ENCODE measurements around the gene TP73.

The TP73 gene

GRCh38 chr1:3716351-3716750 lies 64.0 kb downstream of the TP73 start:
- no peak for DNase-seq (ENCODE audit: low read depth, low spot score)
- TF ChIP-seq CTCF (IDR thresholded peaks at IDR 0.05; ENCODE audit: low read depth, low read length) = no peak
- in situ Hi-C loops (cut with HindIII; ENCODE audit: low sequenced_read_pairs) = no loop called here

GRCh38 chr1:3717041-3717714 lies 64.9 kb downstream of the TP73 start:
- no peak for TF ChIP-seq CTCF (IDR thresholded peaks at IDR 0.05; ENCODE audit: low read depth, low read length)
- H3K4me3 ChIP-seq (ENCODE audit: low read depth, low read length) = no peak overlapping the region
- in situ Hi-C loops (cut with HindIII; ENCODE audit: low sequenced_read_pairs) = no loop called here
- no peak for DNase-seq (ENCODE audit: low read depth, low spot score)

More at GRCh38 chr1:3716351-3716750, 64.0 kb downstream of the TP73 start:
- H3K4me3 ChIP-seq (ENCODE audit: low read depth, low read length) = no peak overlapping the region

DNA sequence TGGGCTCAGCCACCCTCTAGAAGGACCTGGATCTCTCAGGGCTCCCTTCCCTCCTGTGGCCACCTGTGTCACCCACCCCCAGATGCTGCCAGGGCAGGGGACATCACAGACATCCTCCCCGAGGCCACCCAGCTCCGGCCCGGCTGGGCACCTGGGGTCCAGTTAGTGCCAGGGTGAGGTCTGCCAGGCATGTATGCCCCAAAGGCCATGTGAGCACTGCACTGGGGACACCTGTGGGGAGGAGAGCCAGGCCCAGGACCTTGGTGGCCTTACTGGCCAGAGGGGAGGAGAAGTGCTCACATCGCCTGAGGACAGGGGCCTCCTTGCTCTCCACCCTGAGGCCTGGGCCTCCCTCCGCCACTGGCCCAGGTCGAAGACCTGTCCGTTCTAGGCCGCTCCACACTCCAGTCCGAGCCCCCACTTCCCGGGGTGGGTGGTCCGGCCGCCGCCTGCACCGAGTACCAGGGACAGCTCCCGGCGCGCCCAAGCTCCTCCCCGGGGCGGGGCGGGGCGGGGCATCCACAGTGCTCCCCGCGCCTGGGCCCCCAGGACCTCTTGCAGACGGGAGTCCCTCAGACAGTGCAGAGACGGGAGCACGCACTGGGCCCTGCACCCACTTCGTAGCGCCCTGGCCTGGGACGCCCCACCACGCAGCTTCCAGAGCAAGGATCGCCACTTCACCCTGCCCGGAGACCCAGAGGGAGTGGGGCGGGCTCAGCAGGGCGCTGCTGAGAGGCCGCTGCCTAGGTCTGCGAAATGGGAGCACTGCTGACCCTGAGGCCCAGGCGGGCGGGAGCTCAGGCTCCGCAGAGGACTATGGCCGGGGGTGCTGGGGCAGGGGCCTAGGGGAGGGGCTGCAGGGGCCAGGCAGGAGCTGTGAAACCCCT lies 65.6 kb downstream of the TP73 start:
- H3K4me3 ChIP-seq (ENCODE audit: low read depth, low read length) = no peak overlapping the region
- DNase-seq (ENCODE audit: low read depth, low spot score) = no peak
- TF ChIP-seq CTCF (IDR thresholded peaks at IDR 0.05; ENCODE audit: low read depth, low read length) = no peak
- in situ Hi-C loops (cut with HindIII; ENCODE audit: low sequenced_read_pairs) = no loop called here

DNA sequence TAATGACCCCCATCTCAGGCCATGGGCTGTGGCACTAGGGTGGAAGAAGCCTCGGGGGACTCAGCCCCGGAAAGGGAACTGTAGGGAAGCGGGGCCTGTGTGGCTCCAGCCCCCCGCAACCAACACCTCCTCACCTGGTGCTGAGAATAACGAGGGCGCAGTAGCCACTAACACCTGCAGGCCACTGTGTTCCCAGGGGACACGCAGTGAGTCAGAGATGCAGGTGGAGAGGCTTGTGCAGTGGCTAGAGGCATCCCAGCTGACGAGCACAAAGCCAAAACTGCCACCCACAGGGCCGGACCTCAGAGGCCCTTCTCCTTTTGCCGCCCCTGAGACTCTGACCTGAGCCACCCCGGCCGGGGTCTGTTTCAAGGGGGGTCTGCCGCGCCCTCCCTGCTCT lies 66.4 kb downstream of the TP73 start:
- no peak for DNase-seq (ENCODE audit: low read depth, low spot score)
- in situ Hi-C loops (cut with HindIII; ENCODE audit: low sequenced_read_pairs) = no loop called here
- no peak overlapping the region for H3K4me3 ChIP-seq (ENCODE audit: low read depth, low read length)
- TF ChIP-seq CTCF (IDR thresholded peaks at IDR 0.05; ENCODE audit: low read depth, low read length) = no peak

DNA sequence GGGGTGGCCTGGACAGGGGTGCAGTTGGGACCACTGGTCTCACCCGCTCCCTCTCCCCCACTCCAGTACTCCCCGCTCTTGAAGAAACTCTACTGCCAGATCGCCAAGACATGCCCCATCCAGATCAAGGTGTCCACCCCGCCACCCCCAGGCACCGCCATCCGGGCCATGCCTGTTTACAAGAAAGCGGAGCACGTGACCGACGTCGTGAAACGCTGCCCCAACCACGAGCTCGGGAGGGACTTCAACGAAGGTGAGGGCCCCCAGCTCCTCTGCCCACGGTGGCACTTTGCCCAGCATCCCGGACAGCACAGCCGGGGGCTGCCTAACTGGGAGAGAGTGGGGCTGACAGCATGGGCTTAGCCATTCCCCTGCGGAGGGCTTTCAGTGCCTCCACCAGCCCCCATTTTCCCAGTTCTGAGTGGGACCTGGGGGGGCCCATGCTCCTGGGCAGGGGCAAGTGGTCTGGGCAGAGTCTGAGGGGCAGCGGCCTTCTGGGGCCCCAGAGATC lies 69.7 kb downstream of the TP73 start:
- in situ Hi-C loops (cut with HindIII; ENCODE audit: low sequenced_read_pairs) = no loop called here
- TF ChIP-seq CTCF (IDR thresholded peaks at IDR 0.05; ENCODE audit: low read depth, low read length) = no peak
- DNase-seq (ENCODE audit: low read depth, low spot score) = no peak
- H3K4me3 ChIP-seq (ENCODE audit: low read depth, low read length) = no peak overlapping the region

GRCh38 chr1:3722846-3723245 lies 70.5 kb downstream of the TP73 start:
- no peak for TF ChIP-seq CTCF (IDR thresholded peaks at IDR 0.05; ENCODE audit: low read depth, low read length)
- no peak overlapping the region for H3K4me3 ChIP-seq (ENCODE audit: low read depth, low read length)
- no peak for DNase-seq (ENCODE audit: low read depth, low spot score)
- in situ Hi-C loops (cut with HindIII; ENCODE audit: low sequenced_read_pairs) = no loop called here
